ENCODE results near the gene RANBP10. TPM values are rescaled to one million over a fixed set of nuclear protein-coding genes. Genes with fewer than 3 reads are reported as not detected.

The RANBP10 gene
- total RNA-seq, 2 experiments from 2014 or later, result 15.6 to 18.0 TPM

GRCh38 chr16:67746846-67747245 is 59.5 kb downstream of the RANBP10 start:
- ATAC-seq, result no peak
- no peaks in the 10 kb centered on the region for H3K27me3 Mint-ChIP-seq
- no peak for DNase-seq
- no peaks in the 10 kb centered on the region for H3K4me1 Mint-ChIP-seq
- H3K4me3 Mint-ChIP-seq, result no peak overlapping the region
- intact Hi-C loops (cut with DNase I, micrococcal nuclease), result no loop called here
- CTCF ChIA-PET, result interaction anchor here (0.6 kb wide), 1 partner anchor 57 kb away, joined by 3 read pairs; no protein-coding TSS in a partner anchor
- peaks cover 3% of the 10 kb centered on the region for H3K36me3 Mint-ChIP-seq (ENCODE audit: low read depth)
- POLR2A ChIA-PET, result no interaction called here
- H3K9me3 Mint-ChIP-seq (ENCODE audit: low read depth), result no peaks in the 10 kb centered on the region
- H3K27ac Mint-ChIP-seq, result no peak overlapping the region

GRCh38 chr16:67741118-67741517 is 65.2 kb downstream of the RANBP10 start:
- Mint-ChIP-seq H3K9me3 (ENCODE audit: low read depth) (no peaks in the 10 kb centered on the region), H3K4me3 (no peak overlapping the region), H3K36me3 (ENCODE audit: low read depth) (peaks cover 5% of the 10 kb centered on the region), H3K4me1 (no peaks in the 10 kb centered on the region), H3K27ac (no peak overlapping the region), H3K27me3 (no peaks in the 10 kb centered on the region)
- ChIA-PET POLR2A (no interaction called here), CTCF (interaction anchor here (0.7 to 0.8 kb wide), 2 partner anchors 9 to 406 kb away, joined by 3 to 4 read pairs; no protein-coding TSS in a partner anchor)
- ATAC-seq (no peak), DNase-seq (no peak)
- intact Hi-C loops (cut with DNase I, micrococcal nuclease), result no loop called here

- POLR2A ChIA-PET, result no interaction called here
- no peak overlapping the region for H3K4me3 Mint-ChIP-seq
- no peaks in the 10 kb centered on the region for H3K4me1 Mint-ChIP-seq
These were observed 66.0 kb downstream of the RANBP10 start for GRCh38 chr16:67740391-67740790.

GRCh38 chr16:67736858-67737257 is 69.5 kb downstream of the RANBP10 start:
- no peak for DNase-seq
- Mint-ChIP-seq H3K9me3 (ENCODE audit: low read depth) (no peaks in the 10 kb centered on the region), H3K4me3 (no peak overlapping the region), H3K4me1 (no peaks in the 10 kb centered on the region), H3K27me3 (no peaks in the 10 kb centered on the region), H3K36me3 (ENCODE audit: low read depth) (peaks cover 2% of the 10 kb centered on the region), H3K27ac (no peak overlapping the region)
- no peak for ATAC-seq
- ChIA-PET CTCF (no interaction called here), POLR2A (no interaction called here)
- intact Hi-C loops (cut with DNase I, micrococcal nuclease), result no loop called here

More at GRCh38 chr16:67740391-67740790, 66.0 kb downstream of the RANBP10 start:
- no peaks in the 10 kb centered on the region for H3K9me3 Mint-ChIP-seq (ENCODE audit: low read depth)
- no peak overlapping the region for H3K27ac Mint-ChIP-seq
- H3K27me3 Mint-ChIP-seq, result no peaks in the 10 kb centered on the region
- intact Hi-C loops (cut with DNase I, micrococcal nuclease), result no loop called here
- no peak for DNase-seq
- H3K36me3 Mint-ChIP-seq (ENCODE audit: low read depth), result peaks cover 5% of the 10 kb centered on the region
- ATAC-seq, result no peak
- CTCF ChIA-PET, result interaction anchor here (0.6 to 1.2 kb wide), 3 partner anchors 9 to 1042 kb away, joined by 3 to 4 read pairs (median 3); no protein-coding TSS in a partner anchor

- DNase-seq (no peak), ATAC-seq (no peak)
- CTCF ChIA-PET, result no interaction called here
- H3K9me3 Mint-ChIP-seq (ENCODE audit: low read depth), result no peaks in the 10 kb centered on the region
- H3K4me3 Mint-ChIP-seq, result no peak overlapping the region
- intact Hi-C loops (cut with DNase I, micrococcal nuclease), result no loop called here
- H3K36me3 Mint-ChIP-seq (ENCODE audit: low read depth), result peaks cover 3% of the 10 kb centered on the region
- POLR2A ChIA-PET, result no interaction called here
- H3K4me1 Mint-ChIP-seq, result no peaks in the 10 kb centered on the region
- no peaks in the 10 kb centered on the region for H3K27me3 Mint-ChIP-seq
- H3K27ac Mint-ChIP-seq, result no peak overlapping the region
These were observed 71.6 kb downstream of the RANBP10 start for GRCh38 chr16:67734731-67735201.

GRCh38 chr16:67733734-67734470 is 72.5 kb downstream of the RANBP10 start:
- no peak overlapping the region for H3K4me3 Mint-ChIP-seq
- intact Hi-C loops (cut with DNase I, micrococcal nuclease), result no loop called here
- no peak overlapping the region for H3K27ac Mint-ChIP-seq
- H3K9me3 Mint-ChIP-seq (ENCODE audit: low read depth), result no peaks in the 10 kb centered on the region
- H3K4me1 Mint-ChIP-seq, result no peaks in the 10 kb centered on the region
- POLR2A ChIA-PET, result no interaction called here
- ATAC-seq (no peak), DNase-seq (no peak)
- peaks cover 3% of the 10 kb centered on the region for H3K36me3 Mint-ChIP-seq (ENCODE audit: low read depth)
- CTCF ChIA-PET, result no interaction called here
- no peaks in the 10 kb centered on the region for H3K27me3 Mint-ChIP-seq

GRCh38 chr16:67731753-67732095 is 74.6 kb downstream of the RANBP10 start:
- ATAC-seq (no peak), DNase-seq (no peak)
- Mint-ChIP-seq H3K9me3 (ENCODE audit: low read depth) (no peaks in the 10 kb centered on the region), H3K4me1 (no peaks in the 10 kb centered on the region), H3K27ac (no peak overlapping the region), H3K4me3 (no peak overlapping the region), H3K36me3 (ENCODE audit: low read depth) (peaks cover 6% of the 10 kb centered on the region), H3K27me3 (no peaks in the 10 kb centered on the region)
- ChIA-PET CTCF (interaction anchor here (1.2 kb wide), 1 partner anchor 9 kb away, joined by 4 read pairs; no protein-coding TSS in a partner anchor), POLR2A (no interaction called here)
- intact Hi-C loops (cut with DNase I, micrococcal nuclease), result no loop called here

DNA sequence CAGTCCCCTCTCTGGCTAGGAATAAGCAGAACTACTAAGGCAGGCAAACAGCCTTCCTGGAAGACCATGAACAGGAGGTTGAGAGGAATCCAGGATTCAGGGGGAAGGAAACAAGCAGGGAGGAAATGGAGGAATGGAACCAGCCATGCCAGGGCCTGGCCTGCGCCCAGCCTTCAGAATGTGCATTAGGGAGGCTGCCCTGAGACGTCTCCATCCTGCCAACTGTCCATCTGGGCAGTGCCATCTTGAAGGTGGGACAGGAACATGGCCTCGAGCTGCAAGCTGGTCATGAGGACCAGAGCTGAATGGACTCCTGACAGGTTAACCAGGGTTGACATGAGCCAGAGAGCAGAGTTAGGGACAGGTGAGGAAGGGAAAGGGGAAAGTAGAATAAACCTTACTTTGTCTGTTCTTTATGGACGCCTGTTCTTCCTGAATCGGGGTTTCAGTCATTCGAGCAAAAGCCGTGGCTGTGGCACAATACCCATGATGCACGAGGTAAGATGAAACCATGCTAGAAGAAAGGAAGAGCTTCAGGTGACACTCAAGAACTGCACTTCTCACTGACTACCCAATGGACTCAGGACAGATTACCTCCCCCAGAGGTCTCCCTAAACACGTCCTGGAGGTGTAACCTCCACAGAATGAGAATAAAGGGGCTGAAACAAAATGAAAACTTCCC is 75.1 kb downstream of the RANBP10 start:
- peaks cover 6% of the 10 kb centered on the region for H3K36me3 Mint-ChIP-seq (ENCODE audit: low read depth)
- ATAC-seq (no peak), DNase-seq (no peak)
- no peak overlapping the region for H3K4me3 Mint-ChIP-seq
- ChIA-PET CTCF (interaction anchor here (1.2 kb wide), 1 partner anchor 9 kb away, joined by 4 read pairs; no protein-coding TSS in a partner anchor), POLR2A (no interaction called here)
- no peaks in the 10 kb centered on the region for H3K4me1 Mint-ChIP-seq
- no peaks in the 10 kb centered on the region for H3K9me3 Mint-ChIP-seq (ENCODE audit: low read depth)
- H3K27ac Mint-ChIP-seq, result no peak overlapping the region
- intact Hi-C loops (cut with DNase I, micrococcal nuclease), result no loop called here
- no peaks in the 10 kb centered on the region for H3K27me3 Mint-ChIP-seq

DNA sequence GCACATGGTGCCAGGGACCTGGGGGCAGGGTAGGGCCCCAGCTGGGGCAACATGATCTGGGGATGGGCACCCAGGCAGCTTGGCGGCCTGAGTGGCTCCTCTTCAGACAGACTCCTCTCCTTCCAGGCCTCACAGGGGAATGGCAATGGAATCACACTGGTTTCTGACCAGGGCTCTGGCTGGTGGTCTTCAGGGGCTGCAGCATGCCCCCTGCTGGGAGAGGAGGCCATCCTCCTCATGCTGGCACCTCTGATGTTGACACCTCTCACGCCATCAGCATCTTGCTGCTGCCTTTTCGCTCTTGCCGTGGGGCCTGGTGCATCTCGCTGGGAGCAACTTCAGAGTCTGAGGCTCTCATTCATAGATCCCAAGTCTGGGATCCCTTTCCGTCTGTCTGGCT is 76.0 kb downstream of the RANBP10 start:
- no peak overlapping the region for H3K4me3 Mint-ChIP-seq
- H3K36me3 Mint-ChIP-seq (ENCODE audit: low read depth), result peaks cover 6% of the 10 kb centered on the region
- no peaks in the 10 kb centered on the region for H3K9me3 Mint-ChIP-seq (ENCODE audit: low read depth)
- intact Hi-C loops (cut with DNase I, micrococcal nuclease), result no loop called here
- H3K27ac Mint-ChIP-seq, result no peak overlapping the region
- ChIA-PET POLR2A (no interaction called here), CTCF (no interaction called here)
- no peaks in the 10 kb centered on the region for H3K4me1 Mint-ChIP-seq
- H3K27me3 Mint-ChIP-seq, result no peaks in the 10 kb centered on the region
- ATAC-seq, result no peak
- no peak for DNase-seq

DNA sequence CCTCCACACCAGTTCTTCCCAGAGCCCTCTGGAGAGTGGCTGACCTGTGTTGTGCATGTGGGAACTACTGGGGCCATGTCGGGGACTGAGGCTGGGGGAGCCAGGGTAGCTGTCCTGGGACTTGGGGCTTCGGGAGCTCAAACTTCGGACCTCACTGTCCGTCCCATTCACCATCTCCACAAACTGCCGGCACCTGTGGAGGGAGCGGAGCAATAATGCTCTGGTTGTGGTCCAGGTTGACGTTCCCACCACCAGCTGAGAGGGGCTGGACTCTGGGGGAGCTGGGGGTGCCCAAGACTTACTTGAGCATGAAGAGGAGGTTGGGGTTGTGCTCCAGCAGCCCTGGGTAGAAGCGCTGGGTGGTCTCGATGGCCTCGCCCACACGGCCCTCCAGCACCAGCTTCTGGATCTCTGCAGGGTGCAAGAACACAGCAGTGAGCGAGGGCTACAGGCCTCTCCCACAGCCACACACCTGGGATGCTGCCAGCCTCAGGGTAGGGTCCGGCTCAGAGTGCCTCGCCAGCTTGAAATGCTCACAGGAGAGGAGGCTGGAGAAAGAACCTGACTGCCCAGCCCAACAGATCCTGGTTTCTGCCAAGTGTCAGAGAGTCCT is 76.6 kb downstream of the RANBP10 start:
- Mint-ChIP-seq H3K36me3 (ENCODE audit: low read depth) (peaks cover 9% of the 10 kb centered on the region), H3K4me3 (no peak overlapping the region), H3K27me3 (no peaks in the 10 kb centered on the region), H3K4me1 (no peaks in the 10 kb centered on the region), H3K27ac (no peak overlapping the region), H3K9me3 (ENCODE audit: low read depth) (no peaks in the 10 kb centered on the region)
- intact Hi-C loops (cut with DNase I, micrococcal nuclease), result no loop called here
- ATAC-seq (no peak), DNase-seq (no peak)
- ChIA-PET CTCF (no interaction called here), POLR2A (no interaction called here)

GRCh38 chr16:67727521-67728485 is 78.6 kb downstream of the RANBP10 start:
- Mint-ChIP-seq H3K27ac (no peak overlapping the region), H3K4me3 (no peak overlapping the region), H3K9me3 (ENCODE audit: low read depth) (no peaks in the 10 kb centered on the region), H3K4me1 (no peaks in the 10 kb centered on the region), H3K36me3 (ENCODE audit: low read depth) (peaks cover 9% of the 10 kb centered on the region), H3K27me3 (no peaks in the 10 kb centered on the region)
- intact Hi-C loops (cut with DNase I, micrococcal nuclease), result no loop called here
- ATAC-seq (no peak), DNase-seq (no peak)
- ChIA-PET CTCF (interaction anchor here (0.9 to 1.4 kb wide), 4 partner anchors 8 to 89 kb away, joined by 3 to 4 read pairs (median 3); partner anchors contain the start of gene GFOD2), POLR2A (interaction anchor here (1.2 kb wide), 1 partner anchor 9 kb away, joined by 3 read pairs; the partner anchor contains the start of gene GFOD2)

Data from activated CD4-positive, alpha-beta T cell treated with anti-CD3 and anti-CD28 coated beads for 36 hours (primary cell).